AG04450 (cell line): ENCODE measurements around the gene SLC7A14. TPM values are rescaled to one million over a fixed set of nuclear protein-coding genes. Genes with fewer than 3 reads are reported as not detected.

Experiments
- CTCF ChIA-PET: fragments of 300-600, 350-600 bp; formaldehyde crosslinking; extraction: SDS; loops from one replicate; lab custom pipeline; 2022; ENCODE audit warnings: antibody characterized with exemption, inconsistent platforms; lab: Charles Lee
- POLR2A ChIA-PET: fragments of 350-600 bp; formaldehyde crosslinking; extraction: SDS; loops from one replicate; lab custom pipeline; 2021; ENCODE audit warnings: antibody characterized with exemption, inconsistent platforms; lab: Yijun Ruan, JAX
- DNase-seq: peaks from one replicate; pipeline ENCODE4 v3.0.0-alpha.2; 2011; ENCODE audit warnings: low read depth, low spot score
- H3K27ac ChIP-seq: one replicate; pipeline ENCODE4 v1.5.1; 2012; ENCODE audit warnings: low read depth, low read length, control low read depth
- H3K27me3 ChIP-seq: one replicate; pipeline ENCODE4 v1.6.0; 2012; ENCODE audit warnings: low read length; ENCODE audit not compliant: control insufficient read depth, insufficient read depth
- H3K4me3 ChIP-seq: 2 replicates; pipeline ENCODE4 v1.5.1; 2011; ENCODE audit warnings: mild to moderate bottlenecking, low read depth, low read length, control low read depth
- H3K9me3 ChIP-seq: 2 replicates; pipeline ENCODE4 v1.5.1; 2012; ENCODE audit warnings: low read length; ENCODE audit not compliant: control insufficient read depth, insufficient read depth
- CTCF ChIP-seq: IDR thresholded peaks from 2 replicates; pipeline ENCODE4 v1.5.1; 2011; ENCODE audit warnings: low read depth, low read length, control low read depth, inconsistent platforms
- polyA minus RNA-seq: library from RNA; depleted of rRNA, polyadenylated mRNA; stranded (reverse); fragments of >200 nt; gene quantifications from 2 replicates; pipeline ENCODE4 v1.2.3, GENCODE V29; 2011; rRNA and poly(A)+ RNA removed
- polyA plus RNA-seq: library from polyadenylated mRNA; depleted of rRNA; stranded (reverse); fragments of >200 nt; gene quantifications from 2 replicates; pipeline ENCODE4 v1.2.3, GENCODE V29; 2011; rRNA removed

Gene SLC7A14
- 2.3 TPM in 2 replicates for polyA plus RNA-seq
- 3.3 and 5.0 TPM in 2 replicates for polyA minus RNA-seq

GRCh38 chr3:170585937-170586310 lies at the start of gene SLC7A14:
SLC7A14 (minus strand) TSS chr3:170586075; CDS start chr3:170526936, 59,139 bp downstream.
- H3K4me3 ChIP-seq = peak within 1 kb of the TSS; percentile 60
- CTCF ChIA-PET = interaction anchor here (0.6 to 2.3 kb wide), 5 partner anchors 14 to 262 kb away, joined by 3 to 7 read pairs (median 3); no protein-coding TSS in a partner anchor
- DNase-seq = no peak
- no peaks in the 10 kb centered on the region; the same call in 1 of the 2 replicates for H3K9me3 ChIP-seq
- no peak for TF ChIP-seq CTCF
- H3K27me3 ChIP-seq = peaks cover 24% of the 10 kb centered on the region
- POLR2A ChIA-PET = interaction anchor here (0.6 kb wide), 1 partner anchor 131 kb away, joined by 3 read pairs; no protein-coding TSS in a partner anchor
- H3K27ac ChIP-seq = no peak within 1 kb of the TSS

GRCh38 chr3:170635385-170635735 lies 49.5 kb upstream of the SLC7A14 start:
- Histone ChIP-seq H3K9me3 (no peaks in the 10 kb centered on the region), H3K27me3 (no peaks in the 10 kb centered on the region), H3K4me3 (no peak overlapping the region), H3K27ac (no peak overlapping the region)
- POLR2A ChIA-PET = no interaction called here
- CTCF ChIA-PET = interaction anchor here (0.9 to 1.4 kb wide), 3 partner anchors 9 to 177 kb away, joined by 4 to 8 read pairs (median 4); no protein-coding TSS in a partner anchor
- DNase-seq = no peak
- no peak for TF ChIP-seq CTCF

- CTCF ChIA-PET = interaction anchor here (0.9 kb wide), 1 partner anchor 177 kb away, joined by 4 read pairs; no protein-coding TSS in a partner anchor
- no peak for TF ChIP-seq CTCF
- POLR2A ChIA-PET = interaction anchor here (0.6 kb wide), 1 partner anchor 7 kb away, joined by 3 read pairs; no protein-coding TSS in a partner anchor
Observed at GRCh38 chr3:170634663-170635384, 48.9 kb upstream of the SLC7A14 start.

GRCh38 chr3:170633573-170633972 lies 47.7 kb upstream of the SLC7A14 start:
- H3K27me3 ChIP-seq = no peaks in the 10 kb centered on the region
- DNase-seq = no peak
- CTCF ChIA-PET = no interaction called here
- POLR2A ChIA-PET = no interaction called here
- H3K27ac ChIP-seq = no peak overlapping the region
- no peak overlapping the region for H3K4me3 ChIP-seq
- no peaks in the 10 kb centered on the region for H3K9me3 ChIP-seq
- TF ChIP-seq CTCF = no peak

More at GRCh38 chr3:170634663-170635384, 48.9 kb upstream of the SLC7A14 start:
- no peak for DNase-seq
- Histone ChIP-seq H3K9me3 (no peaks in the 10 kb centered on the region), H3K27me3 (no peaks in the 10 kb centered on the region), H3K4me3 (no peak overlapping the region), H3K27ac (no peak overlapping the region)

- TF ChIP-seq CTCF = no peak
- POLR2A ChIA-PET = no interaction called here
- Histone ChIP-seq H3K27ac (no peak overlapping the region), H3K9me3 (no peaks in the 10 kb centered on the region), H3K4me3 (no peak overlapping the region), H3K27me3 (no peaks in the 10 kb centered on the region)
- CTCF ChIA-PET = no interaction called here
- no peak for DNase-seq
Observed at GRCh38 chr3:170632780-170633179, 46.9 kb upstream of the SLC7A14 start.
